ENCODE data around the gene MYLK2. TPM values are rescaled to one million over a fixed set of nuclear protein-coding genes. Genes with fewer than 3 reads are reported as not detected.

The MYLK2 gene
- polyA plus RNA-seq, 1 donor from 2014 or later, result 0.22 TPM

GRCh38 chr20:31844737-31845299 is 25.7 kb downstream of the MYLK2 start:
- no peak overlapping the region for H3K4me2 ChIP-seq (ENCODE audit: low read length)
- no peaks in the 10 kb centered on the region for H3K9me2 ChIP-seq (ENCODE audit: insufficient read depth, low read length)
- no peak overlapping the region for H2AFZ ChIP-seq (ENCODE audit: low read depth, low read length)
- H3K27ac ChIP-seq (ENCODE audit: low read length), result no peak overlapping the region
- H3K36me3 ChIP-seq (ENCODE audit: insufficient read depth, low read length), result no peaks in the 10 kb centered on the region
- TF ChIP-seq MXI1 (conservative IDR thresholded peaks at IDR 0.05; ENCODE audit: poor library complexity, severe bottlenecking), result no peak
- no peak for TF ChIP-seq SMC3 (conservative IDR thresholded peaks at IDR 0.05; ENCODE audit: poor library complexity)
- no peak for TF ChIP-seq EP300 (conservative IDR thresholded peaks at IDR 0.05; ENCODE audit: poor library complexity, severe bottlenecking)
- H3K79me2 ChIP-seq (replicated peaks; ENCODE audit: insufficient read depth, low read length), result no peaks in the 10 kb centered on the region
- H4K20me1 ChIP-seq (ENCODE audit: insufficient read depth), result no peaks in the 10 kb centered on the region
- H3F3A ChIP-seq (ENCODE audit: insufficient read depth, low read length, poor library complexity, severe bottlenecking), result no peaks in the 10 kb centered on the region
- peaks cover 6% of the 10 kb centered on the region for H3K27me3 ChIP-seq (ENCODE audit: insufficient read depth, low read depth, low read length)
- H3K9ac ChIP-seq (ENCODE audit: low read length), result no peak overlapping the region
- no peaks in the 10 kb centered on the region for H3K9me3 ChIP-seq (ENCODE audit: low read length)
- no peak overlapping the region for H3K4me3 ChIP-seq (ENCODE audit: low read length)

- Histone ChIP-seq H3K27me3 (ENCODE audit: insufficient read depth, low read depth, low read length) (peaks cover 10% of the 10 kb centered on the region), H2AFZ (ENCODE audit: low read depth, low read length) (no peak within 1 kb of the TSS), H3K9me3 (ENCODE audit: low read length) (no peaks in the 10 kb centered on the region), H3K36me3 (ENCODE audit: insufficient read depth, low read length) (no peaks in the 10 kb centered on the region), H3K4me2 (ENCODE audit: low read length) (no peak within 1 kb of the TSS), H3K9ac (ENCODE audit: low read length) (no peak within 1 kb of the TSS), H3K4me3 (ENCODE audit: low read length) (no peak within 1 kb of the TSS), H3K79me2 (replicated peaks; ENCODE audit: insufficient read depth, low read length) (no peaks in the 10 kb centered on the region), H4K20me1 (ENCODE audit: insufficient read depth) (no peaks in the 10 kb centered on the region), H3F3A (ENCODE audit: insufficient read depth, low read length, poor library complexity, severe bottlenecking) (no peaks in the 10 kb centered on the region), H3K27ac (ENCODE audit: low read length) (no peak within 1 kb of the TSS), H3K9me2 (ENCODE audit: insufficient read depth, low read length) (no peaks in the 10 kb centered on the region)
- TF ChIP-seq REST (IDR thresholded peaks at IDR 0.05; ENCODE audit: borderline replicate concordance) (no peak), TAF1 (IDR thresholded peaks at IDR 0.05; ENCODE audit: low read depth) (no peak), MXI1 (conservative IDR thresholded peaks at IDR 0.05; ENCODE audit: poor library complexity, severe bottlenecking) (no peak), RAD21 (conservative IDR thresholded peaks at IDR 0.05) (no peak), EZH2 (IDR thresholded peaks at IDR 0.05; ENCODE audit: borderline replicate concordance, insufficient read depth, low read length, poor library complexity, severe bottlenecking) (no peak), SMC3 (conservative IDR thresholded peaks at IDR 0.05; ENCODE audit: poor library complexity) (no peak), EP300 (conservative IDR thresholded peaks at IDR 0.05; ENCODE audit: poor library complexity, severe bottlenecking) (no peak), POLR2AphosphoS5 (IDR thresholded peaks at IDR 0.05) (no peak)
- TF ChIP-seq, protein P1, sequence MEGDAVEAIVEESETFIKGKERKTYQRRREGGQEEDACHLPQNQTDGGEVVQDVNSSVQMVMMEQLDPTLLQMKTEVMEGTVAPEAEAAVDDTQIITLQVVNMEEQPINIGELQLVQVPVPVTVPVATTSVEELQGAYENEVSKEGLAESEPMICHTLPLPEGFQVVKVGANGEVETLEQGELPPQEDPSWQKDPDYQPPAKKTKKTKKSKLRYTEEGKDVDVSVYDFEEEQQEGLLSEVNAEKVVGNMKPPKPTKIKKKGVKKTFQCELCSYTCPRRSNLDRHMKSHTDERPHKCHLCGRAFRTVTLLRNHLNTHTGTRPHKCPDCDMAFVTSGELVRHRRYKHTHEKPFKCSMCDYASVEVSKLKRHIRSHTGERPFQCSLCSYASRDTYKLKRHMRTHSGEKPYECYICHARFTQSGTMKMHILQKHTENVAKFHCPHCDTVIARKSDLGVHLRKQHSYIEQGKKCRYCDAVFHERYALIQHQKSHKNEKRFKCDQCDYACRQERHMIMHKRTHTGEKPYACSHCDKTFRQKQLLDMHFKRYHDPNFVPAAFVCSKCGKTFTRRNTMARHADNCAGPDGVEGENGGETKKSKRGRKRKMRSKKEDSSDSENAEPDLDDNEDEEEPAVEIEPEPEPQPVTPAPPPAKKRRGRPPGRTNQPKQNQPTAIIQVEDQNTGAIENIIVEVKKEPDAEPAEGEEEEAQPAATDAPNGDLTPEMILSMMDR (IDR thresholded peaks at IDR 0.05; ENCODE audit: poor library complexity, severe bottlenecking), result no peak
Measured at GRCh38 chr20:31845300-31845863, 26.2 kb downstream of the MYLK2 start, which contains the start of gene FOXS1. Gene FOXS1, minus strand, starts transcription at chr20:31845604. Its CDS starts 62 bp downstream, at chr20:31845542.

Data from neural cell (in vitro differentiated cells).